Pericardium fibroblast (primary cell): ENCODE data around the gene ENO4. TPM values are rescaled to one million over a fixed set of nuclear protein-coding genes. Genes with fewer than 3 reads are reported as not detected.

Source experiments
- total RNA-seq: library from RNA; depleted of rRNA; stranded (reverse); fragments of >200 nt; gene quantifications from 2 replicates; pipeline ENCODE4 v1.2.3, GENCODE V29; 2015

ENO4 gene
- 0.17 TPM in 1 of 2 replicates, not detected in the other for total RNA-seq

GRCh38 chr10:116849248-116850057 lies at the start of gene ENO4:
Gene ENO4, plus strand, starts transcription at chr10:116849499. Its CDS starts 68 bp downstream, at chr10:116849567.

Other genes with a start within 250 kb of the ENO4 start
- gene PNLIPRP2, start 228.5 kb upstream of the ENO4 start, total RNA-seq = not detected in 2 replicates
- gene HSPA12A, start 106.9 kb upstream of the ENO4 start, total RNA-seq = 3.4 and 8.4 TPM in 2 replicates
- 1.3 and 2.7 TPM in 2 replicates for gene SHTN1, start 155.7 kb downstream of the ENO4 start, total RNA-seq